ENCODE results near the gene PDXDC1.
"Not testable (repeated sequence)": the region's sequence is repeated elsewhere in the genome, so short reads cannot be mapped to it uniquely, and the experiment has no call there.

Gene PDXDC1

GRCh38 chr16:15032547-15033308, 57.9 kb downstream of the PDXDC1 start:
- no peak overlapping the region for H3K4me3 Mint-ChIP-seq
- no peaks in the 10 kb centered on the region for H3K9me3 Mint-ChIP-seq
- H3K36me3 Mint-ChIP-seq, result peaks cover 63% of the 10 kb centered on the region

GRCh38 chr16:15033309-15033707, 58.5 kb downstream of the PDXDC1 start:
- no peak for DNase-seq
- H3K27ac Mint-ChIP-seq, result peak overlapping the region; percentile 58
- peaks cover 62% of the 10 kb centered on the region for H3K36me3 Mint-ChIP-seq
- no peaks in the 10 kb centered on the region for H3K27me3 Mint-ChIP-seq
- CTCF ChIA-PET, result no interaction called here
- peaks cover 7% of the 10 kb centered on the region for H3K4me1 Mint-ChIP-seq
- no peak overlapping the region for H3K4me3 Mint-ChIP-seq
- H3K9me3 Mint-ChIP-seq, result no peaks in the 10 kb centered on the region

More at GRCh38 chr16:15032547-15033308, 57.9 kb downstream of the PDXDC1 start:
- no peak for DNase-seq
- CTCF ChIA-PET, result no interaction called here
- Mint-ChIP-seq H3K4me1 (peaks cover 7% of the 10 kb centered on the region), H3K27ac (no peak overlapping the region), H3K27me3 (no peaks in the 10 kb centered on the region)

GRCh38 chr16:15034266-15035162, 59.7 kb downstream of the PDXDC1 start:
- no peak overlapping the region for H3K4me3 Mint-ChIP-seq
- no peak for DNase-seq
- H3K36me3 Mint-ChIP-seq, result peaks cover 66% of the 10 kb centered on the region
- peaks cover 7% of the 10 kb centered on the region for H3K4me1 Mint-ChIP-seq
- H3K27ac Mint-ChIP-seq, result no peak overlapping the region
- CTCF ChIA-PET, result no interaction called here
- no peaks in the 10 kb centered on the region for H3K27me3 Mint-ChIP-seq
- H3K9me3 Mint-ChIP-seq, result no peaks in the 10 kb centered on the region

GRCh38 chr16:15035163-15035729, 60.4 kb downstream of the PDXDC1 start:
- no peak overlapping the region for H3K27ac Mint-ChIP-seq
- CTCF ChIA-PET, result no interaction called here

GRCh38 chr16:15037003-15037402, 62.2 kb downstream of the PDXDC1 start:
- CTCF ChIA-PET, result no interaction called here
- Mint-ChIP-seq H3K9me3 (no peaks in the 10 kb centered on the region), H3K27me3 (no peaks in the 10 kb centered on the region), H3K4me3 (no peak overlapping the region), H3K27ac (no peak overlapping the region), H3K4me1 (no peaks in the 10 kb centered on the region), H3K36me3 (peaks cover 61% of the 10 kb centered on the region)
- no peak for DNase-seq

More at GRCh38 chr16:15035163-15035729, 60.4 kb downstream of the PDXDC1 start:
- no peaks in the 10 kb centered on the region for H3K27me3 Mint-ChIP-seq
- H3K36me3 Mint-ChIP-seq, result peaks cover 69% of the 10 kb centered on the region
- peaks cover 7% of the 10 kb centered on the region for H3K4me1 Mint-ChIP-seq
- H3K9me3 Mint-ChIP-seq, result no peaks in the 10 kb centered on the region
- DNase-seq, result no peak
- H3K4me3 Mint-ChIP-seq, result no peak overlapping the region

- no peak overlapping the region for H3K4me3 Mint-ChIP-seq
- no peaks in the 10 kb centered on the region for H3K4me1 Mint-ChIP-seq
- CTCF ChIA-PET, result no interaction called here
- no peak overlapping the region for H3K27ac Mint-ChIP-seq
- H3K36me3 Mint-ChIP-seq, result peaks cover 59% of the 10 kb centered on the region
- H3K27me3 Mint-ChIP-seq, result no peaks in the 10 kb centered on the region
- DNase-seq, result no peak
- no peaks in the 10 kb centered on the region for H3K9me3 Mint-ChIP-seq
These were observed 62.9 kb downstream of the PDXDC1 start for GRCh38 chr16:15037745-15038144.

GRCh38 chr16:15038689-15039088, 63.9 kb downstream of the PDXDC1 start:
- H3K27ac Mint-ChIP-seq, result no peak overlapping the region
- H3K36me3 Mint-ChIP-seq, result peaks cover 54% of the 10 kb centered on the region
- no peak overlapping the region for H3K4me3 Mint-ChIP-seq
- CTCF ChIA-PET, result no interaction called here
- H3K9me3 Mint-ChIP-seq, result no peaks in the 10 kb centered on the region
- DNase-seq, result no peak
- H3K27me3 Mint-ChIP-seq, result no peaks in the 10 kb centered on the region
- H3K4me1 Mint-ChIP-seq, result no peaks in the 10 kb centered on the region

- DNase-seq, result no peak
- H3K27ac Mint-ChIP-seq, result no peak overlapping the region
- CTCF ChIA-PET, result no interaction called here
- no peak overlapping the region for H3K4me3 Mint-ChIP-seq
- H3K36me3 Mint-ChIP-seq, result peaks cover 48% of the 10 kb centered on the region
- H3K4me1 Mint-ChIP-seq, result no peaks in the 10 kb centered on the region
- H3K9me3 Mint-ChIP-seq, result no peaks in the 10 kb centered on the region
- no peaks in the 10 kb centered on the region for H3K27me3 Mint-ChIP-seq
These were observed 66.6 kb downstream of the PDXDC1 start for GRCh38 chr16:15041271-15042004.

DNA sequence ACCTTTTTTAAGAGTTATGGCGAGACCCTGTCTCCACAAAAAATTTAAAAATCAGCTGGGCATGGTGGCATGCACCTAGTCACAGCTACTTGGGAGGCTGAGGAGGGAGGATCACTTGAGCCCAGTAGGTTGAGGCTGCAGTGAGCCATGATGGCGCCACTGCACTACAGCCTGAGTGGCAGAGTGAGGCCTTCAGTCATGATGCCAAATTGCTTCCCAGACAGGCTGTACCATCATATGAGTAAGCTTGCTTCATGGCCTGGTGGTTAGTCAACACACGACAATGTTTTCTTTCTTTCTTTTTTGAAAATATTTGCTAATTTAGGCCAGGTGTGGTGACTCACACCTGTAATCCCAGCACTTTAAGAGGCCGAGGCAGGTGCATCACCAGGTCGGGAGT, 68.5 kb downstream of the PDXDC1 start:
- DNase-seq, result no peak
- H3K27me3 Mint-ChIP-seq, result no peaks in the 10 kb centered on the region
- peaks cover 45% of the 10 kb centered on the region for H3K36me3 Mint-ChIP-seq
- H3K9me3 Mint-ChIP-seq, result no peaks in the 10 kb centered on the region
- H3K4me3 Mint-ChIP-seq, result no peak overlapping the region
- CTCF ChIA-PET, result no interaction called here
- H3K4me1 Mint-ChIP-seq, result no peaks in the 10 kb centered on the region
- no peak overlapping the region for H3K27ac Mint-ChIP-seq

- Mint-ChIP-seq H3K27me3 (no peaks in the 10 kb centered on the region), H3K27ac (no peak overlapping the region), H3K36me3 (peaks cover 37% of the 10 kb centered on the region), H3K4me1 (no peaks in the 10 kb centered on the region), H3K4me3 (no peak overlapping the region), H3K9me3 (no peaks in the 10 kb centered on the region)
- CTCF ChIA-PET, result no interaction called here
- no peak for DNase-seq
These were observed 69.5 kb downstream of the PDXDC1 start for GRCh38 chr16:15044286-15044685.

GRCh38 chr16:15045270-15045669, 70.4 kb downstream of the PDXDC1 start:
- DNase-seq, CTCF ChIA-PET, H3K4me1 Mint-ChIP-seq, H3K27me3 Mint-ChIP-seq, H3K4me3 Mint-ChIP-seq, H3K9me3 Mint-ChIP-seq, H3K27ac Mint-ChIP-seq: not testable (repeated sequence)
- peaks cover 29% of the 10 kb centered on the region for H3K36me3 Mint-ChIP-seq

- Mint-ChIP-seq H3K27ac (no peak overlapping the region), H3K4me1 (peaks cover 7% of the 10 kb centered on the region), H3K27me3 (no peaks in the 10 kb centered on the region), H3K36me3 (peaks cover 25% of the 10 kb centered on the region), H3K4me3 (no peak overlapping the region), H3K9me3 (no peaks in the 10 kb centered on the region)
- no peak for DNase-seq
- CTCF ChIA-PET, result no interaction called here
These were observed 72.0 kb downstream of the PDXDC1 start for GRCh38 chr16:15046692-15047376.

GRCh38 chr16:15049581-15050180, 74.9 kb downstream of the PDXDC1 start:
- Mint-ChIP-seq H3K36me3 (peaks cover 11% of the 10 kb centered on the region), H3K4me3 (no peak overlapping the region), H3K27ac (no peak overlapping the region), H3K9me3 (no peaks in the 10 kb centered on the region), H3K27me3 (no peaks in the 10 kb centered on the region), H3K4me1 (peaks cover 18% of the 10 kb centered on the region)
- no peak for DNase-seq
- CTCF ChIA-PET, result no interaction called here
